Loucy (cell line): ENCODE results near the gene EREG.

Experiments
- EZH2phosphoT487 ChIP-seq: fragments of 200-600 bp; IDR thresholded peaks from 2 replicates; pipeline ENCODE4 v1.6.1; 2018; ENCODE audit warnings: antibody characterized with exemption, mild to moderate bottlenecking, moderate library complexity, borderline replicate concordance
- TF ChIP-seq, protein P1 (sequence below): fragments of 200-600 bp; sonication (generic); conservative IDR thresholded peaks from 2 replicates; pipeline ENCODE4 v1.5.1; 2014; ENCODE audit warnings: mild to moderate bottlenecking, antibody characterized with exemption, low read length

DNA sequence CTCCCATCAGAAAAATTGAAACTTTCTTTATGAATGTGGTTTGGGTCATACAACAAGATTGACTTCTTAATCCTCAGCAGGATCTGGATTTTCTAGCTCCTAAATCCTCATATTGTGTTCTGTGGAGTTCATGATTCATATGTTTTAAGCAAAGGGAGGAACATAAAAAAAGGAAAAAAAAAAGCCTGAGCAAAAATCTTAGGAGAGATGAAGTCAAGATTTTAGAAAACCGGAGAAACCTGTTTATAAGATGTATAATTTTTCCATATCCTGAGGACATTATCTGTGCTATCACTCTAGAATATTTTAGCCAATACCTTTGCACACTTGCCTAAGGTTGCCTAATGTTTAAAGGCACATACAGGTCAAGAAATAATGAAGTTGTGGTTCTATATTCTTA, 7.0 kb upstream of the EREG start:
- TF ChIP-seq, protein P1, sequence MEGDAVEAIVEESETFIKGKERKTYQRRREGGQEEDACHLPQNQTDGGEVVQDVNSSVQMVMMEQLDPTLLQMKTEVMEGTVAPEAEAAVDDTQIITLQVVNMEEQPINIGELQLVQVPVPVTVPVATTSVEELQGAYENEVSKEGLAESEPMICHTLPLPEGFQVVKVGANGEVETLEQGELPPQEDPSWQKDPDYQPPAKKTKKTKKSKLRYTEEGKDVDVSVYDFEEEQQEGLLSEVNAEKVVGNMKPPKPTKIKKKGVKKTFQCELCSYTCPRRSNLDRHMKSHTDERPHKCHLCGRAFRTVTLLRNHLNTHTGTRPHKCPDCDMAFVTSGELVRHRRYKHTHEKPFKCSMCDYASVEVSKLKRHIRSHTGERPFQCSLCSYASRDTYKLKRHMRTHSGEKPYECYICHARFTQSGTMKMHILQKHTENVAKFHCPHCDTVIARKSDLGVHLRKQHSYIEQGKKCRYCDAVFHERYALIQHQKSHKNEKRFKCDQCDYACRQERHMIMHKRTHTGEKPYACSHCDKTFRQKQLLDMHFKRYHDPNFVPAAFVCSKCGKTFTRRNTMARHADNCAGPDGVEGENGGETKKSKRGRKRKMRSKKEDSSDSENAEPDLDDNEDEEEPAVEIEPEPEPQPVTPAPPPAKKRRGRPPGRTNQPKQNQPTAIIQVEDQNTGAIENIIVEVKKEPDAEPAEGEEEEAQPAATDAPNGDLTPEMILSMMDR: no peak
- no peak for TF ChIP-seq EZH2phosphoT487
